ENCODE results near the gene CROCC2. TPM values are rescaled to one million over a fixed set of nuclear protein-coding genes. Genes with fewer than 3 reads are reported as not detected.

CROCC2 gene
- polyA plus RNA-seq, 2 of the 4 experiments (the other 2 are of a cell fraction): not detected

- TF ChIP-seq TP53 (CRISPR knock-in tag; IDR thresholded peaks at IDR 0.05): no peak
- no peak for TF ChIP-seq HDAC2 (IDR thresholded peaks at IDR 0.05)
These were observed 30.1 kb upstream of the CROCC2 start (continued) for GRCh38 chr2:240876035-240876474.

GRCh38 chr2:240876475-240877251 lies 29.5 kb upstream of the CROCC2 start:
- Histone ChIP-seq H3K4me3 (no peak overlapping the region), H3K9me3 (no peaks in the 10 kb centered on the region), H3K27ac (no peak overlapping the region), H3K4me1 (no peaks in the 10 kb centered on the region), H3K4me2 (no peak overlapping the region)
- WGBS (ENCODE audit: missing lambda C conversion rate): 68% methylated on average over 17 of the region's 18 CpGs
- ChIA-PET POLR2A (no interaction called here), CTCF (interaction anchor here (0.5 to 3.3 kb wide), 3 partner anchors 13 to 38 kb away, joined by 3 to 14 read pairs (median 4); no protein-coding TSS in a partner anchor)
- FAIRE-seq: no peak
- no peak for ATAC-seq
- TF ChIP-seq JUNB (IDR thresholded peaks at IDR 0.05) (no peak), ATOH8 (CRISPR knock-in tag; IDR thresholded peaks at IDR 0.05; ENCODE audit: low read depth) (no peak), RFX5 (IDR thresholded peaks at IDR 0.05) (no peak)
- DNase-seq (ENCODE audit: low read depth in 1 of 2, low spot score in 1 of 2): no peak

- H3K27ac ChIP-seq: no peak overlapping the region
- 89% methylated on average over 27 of the region's 40 CpGs for WGBS (ENCODE audit: missing lambda C conversion rate)
- H3K4me3 ChIP-seq: no peak overlapping the region
- TF ChIP-seq ZFP36 (IDR thresholded peaks at IDR 0.05; ENCODE audit: borderline replicate concordance, partially characterized antibody) (no peak), HMGXB4 (CRISPR knock-in tag; IDR thresholded peaks at IDR 0.05; ENCODE audit: borderline replicate concordance) (no peak), HES2 (IDR thresholded peaks at IDR 0.05) (no peak), BHLHE40 (IDR thresholded peaks at IDR 0.05; ENCODE audit: low read depth, low read length) (no peak), PBX3 (IDR thresholded peaks at IDR 0.05) (no peak), MAX (IDR thresholded peaks at IDR 0.05) (no peak), RFX5 (IDR thresholded peaks at IDR 0.05) (no peak), EHF (CRISPR knock-in tag; IDR thresholded peaks at IDR 0.05) (no peak), CBX2 (IDR thresholded peaks at IDR 0.05; ENCODE audit: borderline replicate concordance, low read depth) (no peak)
- H3K4me1 ChIP-seq: no peaks in the 10 kb centered on the region
- POLR2A ChIA-PET: no interaction called here
- no peak for DNase-seq (ENCODE audit: low read depth in 1 of 2, low spot score in 1 of 2)
- CTCF ChIA-PET: interaction anchor here (1.0 to 3.3 kb wide), 2 partner anchors 26 to 37 kb away, joined by 4 to 14 read pairs; no protein-coding TSS in a partner anchor
- no peak overlapping the region for H3K4me2 ChIP-seq
- ATAC-seq: no peak
- H3K9me3 ChIP-seq: no peaks in the 10 kb centered on the region
- no peak for FAIRE-seq
These were observed 28.4 kb upstream of the CROCC2 start for GRCh38 chr2:240877460-240878340.
